GM10248 (cell line): ENCODE results near the gene TUT1.

Experiments used
- CTCF ChIA-PET: fragments of 300-600 bp; sonication (Branson Sonifier 250); formaldehyde crosslinking; extraction: SDS; loops from one replicate; lab custom pipeline; 2021; ENCODE audit warnings: antibody characterized with exemption; lab: Yijun Ruan, JAX
- POLR2A ChIA-PET: fragments of 350-650 bp; sonication (Branson Sonifier 250); formaldehyde crosslinking; extraction: SDS; loops from one replicate; lab custom pipeline; 2020; ENCODE audit warnings: antibody characterized with exemption; lab: Yijun Ruan, JAX
- DNase-seq: peaks from one replicate; pipeline ENCODE4 v3.0.0; 2012; ENCODE audit errors: extremely low spot score
- TF ChIP-seq, protein P1 (sequence below): IDR thresholded peaks from 2 replicates; pipeline ENCODE4 v1.5.1; 2012; ENCODE audit warnings: mild to moderate bottlenecking, low read depth; ENCODE audit errors: extremely low read depth, missing control alignments, control extremely low read depth

Gene TUT1

GRCh38 chr11:62546929-62547625 is 44.2 kb downstream of the TUT1 start:
- TF ChIP-seq, protein P1, sequence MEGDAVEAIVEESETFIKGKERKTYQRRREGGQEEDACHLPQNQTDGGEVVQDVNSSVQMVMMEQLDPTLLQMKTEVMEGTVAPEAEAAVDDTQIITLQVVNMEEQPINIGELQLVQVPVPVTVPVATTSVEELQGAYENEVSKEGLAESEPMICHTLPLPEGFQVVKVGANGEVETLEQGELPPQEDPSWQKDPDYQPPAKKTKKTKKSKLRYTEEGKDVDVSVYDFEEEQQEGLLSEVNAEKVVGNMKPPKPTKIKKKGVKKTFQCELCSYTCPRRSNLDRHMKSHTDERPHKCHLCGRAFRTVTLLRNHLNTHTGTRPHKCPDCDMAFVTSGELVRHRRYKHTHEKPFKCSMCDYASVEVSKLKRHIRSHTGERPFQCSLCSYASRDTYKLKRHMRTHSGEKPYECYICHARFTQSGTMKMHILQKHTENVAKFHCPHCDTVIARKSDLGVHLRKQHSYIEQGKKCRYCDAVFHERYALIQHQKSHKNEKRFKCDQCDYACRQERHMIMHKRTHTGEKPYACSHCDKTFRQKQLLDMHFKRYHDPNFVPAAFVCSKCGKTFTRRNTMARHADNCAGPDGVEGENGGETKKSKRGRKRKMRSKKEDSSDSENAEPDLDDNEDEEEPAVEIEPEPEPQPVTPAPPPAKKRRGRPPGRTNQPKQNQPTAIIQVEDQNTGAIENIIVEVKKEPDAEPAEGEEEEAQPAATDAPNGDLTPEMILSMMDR: no peak
- POLR2A ChIA-PET: interaction anchor here (1.1 kb wide), 1 partner anchor 11 kb away, joined by 5 read pairs; no protein-coding TSS in a partner anchor
- CTCF ChIA-PET: interaction anchor here (1.1 to 10.0 kb wide), 3 partner anchors 9 to 122 kb away, joined by 3 to 247 read pairs (median 5); no protein-coding TSS in a partner anchor
- peak; percentile 17 for DNase-seq

DNA sequence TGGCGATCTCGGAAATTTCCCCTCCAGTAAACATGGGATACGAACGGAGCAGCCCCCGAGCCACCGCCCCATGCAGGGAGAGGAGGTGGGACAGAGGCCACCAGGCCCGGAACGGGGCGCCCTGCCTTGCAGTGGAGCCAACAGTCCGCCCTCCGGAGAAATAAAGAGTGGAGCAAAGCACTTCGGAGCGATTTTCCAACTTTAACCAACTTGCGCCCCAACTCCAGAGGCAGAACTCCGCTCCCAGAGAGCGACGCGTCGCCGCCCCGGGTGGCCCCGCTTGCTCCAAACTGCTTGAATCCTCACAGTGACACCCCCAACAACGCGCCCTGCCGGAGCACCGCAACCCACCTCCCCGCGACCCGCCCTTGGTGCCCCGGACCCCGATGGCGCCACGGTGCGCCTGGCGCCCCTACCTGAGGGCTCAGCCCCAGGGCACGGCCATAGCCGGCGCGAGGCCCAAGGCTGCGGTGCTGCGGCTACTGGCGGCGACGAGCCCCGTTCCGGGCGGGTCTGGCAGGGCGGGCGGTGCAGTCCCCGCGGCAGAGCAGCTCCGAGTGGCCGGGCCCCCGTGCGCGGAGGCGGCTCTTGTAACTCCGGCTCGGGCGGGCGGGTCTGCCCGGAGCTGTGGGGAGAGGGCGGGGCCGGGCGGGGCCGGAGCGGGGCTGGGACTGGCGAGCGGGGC is 44.9 kb downstream of the TUT1 start, which contains the start of gene AHNAK:
AHNAK (minus strand) TSS at position 563 of the 685 bp plus-strand sequence. CDS start 10,708 bp downstream, outside the sequence.
- DNase-seq: peak; percentile 70
- TF ChIP-seq, protein P1: no peak
- POLR2A ChIA-PET: interaction anchor here (1.1 kb wide), 1 partner anchor 11 kb away, joined by 5 read pairs; no protein-coding TSS in a partner anchor

GRCh38 chr11:62545437-62546243 is 45.7 kb downstream of the TUT1 start:
- ChIA-PET POLR2A (interaction anchor here (0.6 kb wide), 1 partner anchor 286 kb away, joined by 4 read pairs; the partner anchor contains the start of gene STX5), CTCF (interaction anchor here (7.1 to 10.0 kb wide), 2 partner anchors 10 to 122 kb away, joined by 83 to 247 read pairs; no protein-coding TSS in a partner anchor)
- TF ChIP-seq, protein P1: no peak
- peak; percentile 47 for DNase-seq

More for the DNA sequence above, 44.9 kb downstream of the TUT1 start, which contains the start of gene AHNAK:
- CTCF ChIA-PET: interaction anchor here (1.1 to 10.0 kb wide), 3 partner anchors 9 to 122 kb away, joined by 3 to 247 read pairs (median 5); no protein-coding TSS in a partner anchor

- DNase-seq: peak; percentile 39
- TF ChIP-seq, protein P1: no peak
- POLR2A ChIA-PET: interaction anchor here (0.6 kb wide), 1 partner anchor 118 kb away, joined by 5 read pairs; no protein-coding TSS in a partner anchor
- CTCF ChIA-PET: interaction anchor here (1.0 to 10.0 kb wide), 7 partner anchors 11 to 336 kb away, joined by 3 to 247 read pairs (median 20); partner anchors contain the start of genes LBHD1, SLC3A2 and UQCC3
Observed at GRCh38 chr11:62544581-62545436, 46.5 kb downstream of the TUT1 start.

- TF ChIP-seq, protein P1: no peak
- DNase-seq: peak; percentile 12
- ChIA-PET POLR2A (interaction anchor here (1.1 to 1.7 kb wide), 2 partner anchors 30 to 43 kb away, joined by 3 to 4 read pairs; no protein-coding TSS in a partner anchor), CTCF (interaction anchor here (0.8 to 10.0 kb wide), 29 partner anchors 9 to 337 kb away, joined by 3 to 247 read pairs (median 5); partner anchors contain the start of genes LBHD1, MTA2, SLC3A2 and TUT1)
Observed at GRCh38 chr11:62543680-62544444, 47.5 kb downstream of the TUT1 start.
